Activated naive CD4-positive, alpha-beta T cell treated with anti-CD3 and anti-CD28 coated beads for 36 hours (primary cell): ENCODE data around the gene SLCO1A2. TPM values are rescaled to one million over a fixed set of nuclear protein-coding genes. Genes with fewer than 3 reads are reported as not detected.

Experiments
- CTCF ChIA-PET: fragments of 350-600 bp; sonication (Branson Sonifier 250); formaldehyde crosslinking; loops from one replicate; lab custom pipeline; 2021; ENCODE audit warnings: antibody characterized with exemption; lab: Charles Lee
- DNase-seq: peaks from one replicate; pipeline ENCODE4 v3.0.0-alpha.2; 2020
- H3K27ac Mint-ChIP-seq: one replicate; pipeline ENCODE4 v1.8.0; 2021; ENCODE audit warnings: mild to moderate bottlenecking, mixed read lengths
- H3K27me3 Mint-ChIP-seq: one replicate; pipeline ENCODE4 v1.8.0; 2021; ENCODE audit warnings: low read depth, mixed read lengths
- H3K36me3 Mint-ChIP-seq: one replicate; pipeline ENCODE4 v1.8.0; 2021; ENCODE audit warnings: low read depth, mixed read lengths
- H3K4me1 Mint-ChIP-seq: one replicate; pipeline ENCODE4 v1.8.0; 2021; ENCODE audit warnings: low read depth, mixed read lengths
- H3K4me3 Mint-ChIP-seq: one replicate; pipeline ENCODE4 v1.8.0; 2021; ENCODE audit warnings: mild to moderate bottlenecking, moderate library complexity, mixed read lengths
- H3K9me3 Mint-ChIP-seq: one replicate; pipeline ENCODE4 v1.8.0; 2021; ENCODE audit warnings: mixed read lengths
- intact Hi-C: fragments of 100-400 bp; cut with micrococcal nuclease; formaldehyde crosslinking; loops from one replicate; pipeline ENCODE4 v1.15.1; 2023
- total RNA-seq, 2 experiments: library from RNA; stranded (reverse); gene quantifications; one replicate each; pipeline ENCODE4 v1.2.3, GENCODE V29; 2021

SLCO1A2 gene
- total RNA-seq, 2 experiments from 2014 or later: not detected

DNA sequence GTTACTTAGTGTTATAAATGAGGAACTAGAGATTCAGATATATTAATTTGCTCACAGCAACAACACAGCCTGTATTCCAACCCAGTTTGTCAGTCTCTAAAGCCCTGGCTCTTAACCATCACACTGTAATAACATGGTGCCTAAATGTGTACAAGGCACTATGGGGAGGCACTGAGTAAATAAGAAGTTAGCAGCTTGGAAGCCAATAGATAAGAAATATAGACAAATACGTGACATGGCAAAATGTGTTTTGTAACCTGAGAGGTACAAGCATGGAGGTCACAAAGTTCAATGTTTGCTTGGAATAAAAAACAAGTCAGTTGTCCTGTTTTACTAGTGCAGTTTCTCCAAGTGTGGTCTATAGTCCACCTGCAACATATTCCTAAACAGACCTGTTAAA lies 16.3 kb upstream of the SLCO1A2 start:
- CTCF ChIA-PET: no interaction called here
- H3K9me3 Mint-ChIP-seq: no peaks in the 10 kb centered on the region
- no peak overlapping the region for H3K4me3 Mint-ChIP-seq
- intact Hi-C loops: no loop called here
- H3K27ac Mint-ChIP-seq: no peak overlapping the region
- DNase-seq: no peak
- no peaks in the 10 kb centered on the region for H3K36me3 Mint-ChIP-seq
- H3K4me1 Mint-ChIP-seq: no peaks in the 10 kb centered on the region
- peaks cover 7% of the 10 kb centered on the region for H3K27me3 Mint-ChIP-seq

DNA sequence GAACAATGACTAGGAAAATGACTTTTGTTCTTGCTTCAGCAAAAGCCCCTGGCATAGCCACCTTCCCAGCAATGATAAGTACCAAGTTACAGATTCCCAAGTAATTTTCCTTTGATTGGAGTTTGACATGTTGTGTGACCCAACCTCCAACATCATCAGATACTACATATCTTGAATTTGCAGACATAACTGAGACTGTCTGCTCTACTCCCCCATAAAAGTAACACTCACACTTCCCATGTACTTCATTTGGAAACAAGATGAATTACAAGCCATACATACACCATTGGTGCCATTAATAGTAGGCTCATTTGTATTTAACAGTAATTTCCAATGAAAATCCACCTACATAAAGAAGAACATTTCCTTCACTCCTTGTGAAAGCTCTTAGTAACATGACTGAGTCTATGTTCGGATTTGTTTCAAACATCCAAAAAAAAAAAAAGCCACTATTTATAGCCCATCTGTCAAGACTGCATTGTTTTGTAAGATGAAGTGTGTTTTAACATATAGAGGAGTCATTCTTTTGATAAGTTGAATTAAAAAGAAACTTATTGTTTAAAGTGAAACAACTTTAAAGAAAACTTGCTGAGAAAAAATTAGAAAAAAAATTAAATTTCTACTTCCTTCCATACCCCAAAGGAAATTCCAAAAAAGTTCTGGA lies 12.0 kb upstream of the SLCO1A2 start:
- intact Hi-C loops: no loop called here
- Mint-ChIP-seq H3K4me1 (no peaks in the 10 kb centered on the region), H3K27ac (no peak overlapping the region)

DNA sequence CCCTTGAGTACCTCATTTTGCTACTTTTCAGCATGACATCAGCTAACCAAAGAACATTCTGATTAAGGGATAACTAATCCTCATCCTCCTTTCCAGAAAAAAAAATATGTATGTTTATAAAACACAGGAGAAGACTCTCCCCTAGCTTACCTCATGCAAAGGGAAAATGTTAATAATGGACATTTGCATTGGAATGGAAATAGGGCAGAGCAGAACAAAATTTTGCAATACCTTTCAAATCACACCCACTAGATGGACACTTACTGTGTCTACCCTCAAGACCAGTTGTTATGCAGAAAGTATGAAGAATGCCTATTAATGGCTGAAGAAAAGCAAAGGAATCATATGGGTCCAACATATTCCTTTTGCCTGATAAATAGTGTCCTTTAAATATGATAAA lies 8.9 kb upstream of the SLCO1A2 start:
- Mint-ChIP-seq H3K4me3 (no peak overlapping the region), H3K9me3 (no peaks in the 10 kb centered on the region), H3K36me3 (no peaks in the 10 kb centered on the region), H3K27me3 (peaks cover 3% of the 10 kb centered on the region), H3K27ac (no peak overlapping the region), H3K4me1 (no peaks in the 10 kb centered on the region)
- intact Hi-C loops: no loop called here
- no peak for DNase-seq
- CTCF ChIA-PET: no interaction called here

More for the DNA sequence above, 12.0 kb upstream of the SLCO1A2 start:
- no peak for DNase-seq
- no peak overlapping the region for H3K4me3 Mint-ChIP-seq
- H3K27me3 Mint-ChIP-seq: no peaks in the 10 kb centered on the region
- no peaks in the 10 kb centered on the region for H3K9me3 Mint-ChIP-seq
- CTCF ChIA-PET: interaction anchor here (0.7 kb wide), 1 partner anchor 26 kb away, joined by 3 read pairs; no protein-coding TSS in a partner anchor
- H3K36me3 Mint-ChIP-seq: no peaks in the 10 kb centered on the region

DNA sequence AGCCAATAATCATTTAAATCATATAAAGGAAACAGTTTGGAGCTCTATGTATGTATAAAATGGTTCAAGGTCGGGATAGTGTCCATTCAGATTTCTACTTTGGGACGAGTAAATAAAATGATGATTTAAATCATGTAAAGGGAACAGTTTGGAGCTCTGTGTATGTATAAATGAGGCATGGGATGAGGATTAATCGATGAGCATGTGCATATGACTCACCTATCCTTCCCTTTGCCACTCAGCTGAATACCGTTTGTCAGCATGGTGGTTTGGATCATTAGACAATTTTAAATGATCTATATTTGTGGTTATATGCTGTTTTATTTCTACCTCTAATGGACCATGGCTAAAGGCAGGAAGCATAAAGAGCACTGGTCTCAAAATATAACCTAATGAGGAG lies 7.1 kb upstream of the SLCO1A2 start:
- Mint-ChIP-seq H3K27me3 (peaks cover 3% of the 10 kb centered on the region), H3K4me3 (no peak overlapping the region), H3K4me1 (no peaks in the 10 kb centered on the region), H3K27ac (no peak overlapping the region), H3K9me3 (no peaks in the 10 kb centered on the region), H3K36me3 (no peaks in the 10 kb centered on the region)
- intact Hi-C loops: no loop called here
- DNase-seq: no peak
- CTCF ChIA-PET: interaction anchor here (0.8 kb wide), 1 partner anchor 93 kb away, joined by 3 read pairs; no protein-coding TSS in a partner anchor

DNA sequence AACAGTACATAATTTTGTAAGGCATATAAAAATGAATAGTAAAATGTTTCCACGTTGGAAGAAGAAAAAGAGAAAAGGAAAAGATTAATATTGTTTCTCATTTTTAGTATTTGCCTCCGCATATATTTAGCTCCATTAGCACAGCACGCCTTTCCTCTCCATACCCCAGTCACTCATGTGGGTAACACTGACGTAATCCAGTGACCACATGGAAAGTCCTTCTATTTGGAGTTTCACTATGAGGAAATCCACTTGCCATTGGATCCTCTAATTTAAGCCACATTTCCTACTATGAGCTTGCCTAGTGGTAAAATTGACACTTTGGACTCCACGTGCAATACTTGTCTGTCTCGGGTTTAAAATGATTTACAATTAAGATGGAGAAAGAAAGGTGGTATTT lies 5.7 kb upstream of the SLCO1A2 start:
- H3K27me3 Mint-ChIP-seq: peaks cover 3% of the 10 kb centered on the region
- H3K4me3 Mint-ChIP-seq: no peak overlapping the region
- no peaks in the 10 kb centered on the region for H3K4me1 Mint-ChIP-seq
- DNase-seq: no peak
- no peak overlapping the region for H3K27ac Mint-ChIP-seq
- CTCF ChIA-PET: no interaction called here
- H3K9me3 Mint-ChIP-seq: no peaks in the 10 kb centered on the region
- no peaks in the 10 kb centered on the region for H3K36me3 Mint-ChIP-seq
- intact Hi-C loops: no loop called here

DNA sequence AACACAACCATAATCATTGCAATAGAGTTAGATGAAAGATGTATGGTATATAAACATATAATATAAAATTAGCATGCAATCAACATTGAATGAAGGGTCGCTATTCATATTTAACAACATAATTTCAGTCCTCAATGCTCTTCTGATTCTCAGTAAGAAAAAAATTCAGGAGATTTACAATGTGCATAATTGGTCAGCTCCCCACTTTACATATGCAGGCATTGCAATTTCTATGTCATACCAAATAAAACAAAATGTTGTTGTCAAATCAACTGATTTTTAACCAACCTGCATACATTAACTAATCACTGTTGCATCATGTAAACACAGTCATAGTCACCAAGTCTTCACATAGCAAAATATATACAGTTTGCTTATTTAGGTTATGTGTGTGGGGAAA lies 5.2 kb upstream of the SLCO1A2 start:
- DNase-seq: no peak
- no peaks in the 10 kb centered on the region for H3K36me3 Mint-ChIP-seq
- H3K9me3 Mint-ChIP-seq: no peaks in the 10 kb centered on the region
- H3K4me3 Mint-ChIP-seq: no peak overlapping the region
- H3K4me1 Mint-ChIP-seq: no peaks in the 10 kb centered on the region
- CTCF ChIA-PET: no interaction called here
- H3K27me3 Mint-ChIP-seq: peaks cover 3% of the 10 kb centered on the region
- no peak overlapping the region for H3K27ac Mint-ChIP-seq
- intact Hi-C loops: no loop called here

DNA sequence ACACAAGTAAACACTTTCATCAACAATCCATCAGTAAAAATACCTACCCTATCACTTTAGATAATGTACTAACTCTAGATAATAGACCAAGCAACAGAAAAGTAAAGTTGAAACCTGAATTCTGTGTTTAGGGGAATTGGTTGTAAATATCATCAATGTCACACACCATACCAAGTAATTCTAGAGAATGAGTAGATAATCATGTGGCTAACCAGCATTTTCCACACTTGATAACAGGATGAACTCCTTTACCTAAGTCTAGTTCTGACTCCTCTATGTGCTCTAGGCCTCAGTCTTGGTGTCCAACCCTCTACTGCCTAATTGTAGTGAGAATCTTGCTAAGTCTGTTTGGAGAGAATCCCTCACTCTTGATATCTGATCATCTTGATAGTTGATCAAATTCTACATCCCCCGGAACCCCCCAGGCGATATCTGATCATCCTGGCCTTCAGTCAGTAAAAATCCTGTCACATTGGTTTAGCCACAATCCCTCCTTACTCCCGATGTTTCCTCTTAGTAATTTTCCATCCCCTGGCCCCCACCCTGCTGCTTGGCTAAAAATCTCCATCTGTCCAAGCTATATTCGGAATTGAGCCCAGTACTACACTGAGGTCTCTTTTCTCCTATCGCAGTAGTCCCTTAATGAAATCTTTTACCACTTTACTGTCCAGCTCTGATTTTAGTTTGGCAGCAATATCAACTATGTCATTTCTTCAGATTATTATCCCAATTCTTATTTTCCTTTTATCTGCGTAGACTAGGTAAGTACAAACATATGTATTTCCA lies 3.4 kb upstream of the SLCO1A2 start:
- CTCF ChIA-PET: no interaction called here
- no peak for DNase-seq
- Mint-ChIP-seq H3K27me3 (peaks cover 6% of the 10 kb centered on the region), H3K36me3 (no peaks in the 10 kb centered on the region), H3K4me1 (no peaks in the 10 kb centered on the region), H3K9me3 (no peaks in the 10 kb centered on the region), H3K4me3 (no peak overlapping the region), H3K27ac (no peak overlapping the region)
- intact Hi-C loops: no loop called here

DNA sequence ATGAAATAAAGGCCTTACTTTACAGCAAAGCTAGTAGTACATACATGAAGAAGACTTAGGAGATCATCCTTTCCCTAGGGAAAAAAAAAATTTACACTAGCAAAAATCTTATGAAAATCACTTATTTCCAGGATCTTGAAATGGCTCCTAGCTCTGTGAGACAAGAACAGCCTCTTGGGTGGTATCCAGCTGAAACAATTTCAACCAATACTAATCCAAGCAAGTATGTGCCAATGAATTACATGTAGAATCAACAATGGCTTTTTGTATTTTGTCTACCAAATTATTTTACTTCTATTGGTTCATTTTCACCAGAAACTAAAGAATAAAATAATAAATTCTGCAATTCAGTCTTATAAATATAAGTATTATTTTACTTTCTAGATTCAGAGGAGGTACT lies 2.7 kb upstream of the SLCO1A2 start:
- Mint-ChIP-seq H3K27ac (no peak overlapping the region), H3K4me1 (no peaks in the 10 kb centered on the region), H3K27me3 (peaks cover 6% of the 10 kb centered on the region), H3K4me3 (no peak overlapping the region), H3K36me3 (no peaks in the 10 kb centered on the region), H3K9me3 (no peaks in the 10 kb centered on the region)
- CTCF ChIA-PET: no interaction called here
- no peak for DNase-seq
- intact Hi-C loops: no loop called here

DNA sequence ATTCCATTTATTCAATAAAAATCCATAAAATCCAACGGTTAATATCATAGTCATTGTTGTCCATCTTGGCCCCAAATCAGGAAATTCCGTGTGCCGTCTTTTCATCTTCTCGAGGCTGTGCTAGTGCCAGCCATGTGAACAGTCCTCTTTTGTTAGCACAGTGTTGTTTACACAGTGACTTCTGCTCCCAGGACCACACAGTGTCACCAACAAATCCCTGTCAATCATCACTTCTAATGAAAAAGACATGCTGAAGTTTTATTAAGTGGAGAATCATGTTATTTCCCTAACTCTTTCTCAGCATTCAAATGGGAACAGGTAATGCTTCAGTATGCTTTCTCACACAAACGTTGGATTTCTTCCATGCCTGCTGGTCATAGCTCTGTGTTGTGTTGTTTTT lies 1.9 kb upstream of the SLCO1A2 start:
- Mint-ChIP-seq H3K4me1 (no peaks in the 10 kb centered on the region), H3K4me3 (no peak overlapping the region), H3K36me3 (no peaks in the 10 kb centered on the region), H3K9me3 (no peaks in the 10 kb centered on the region), H3K27me3 (peaks cover 6% of the 10 kb centered on the region), H3K27ac (no peak overlapping the region)
- DNase-seq: no peak
- intact Hi-C loops: no loop called here
- CTCF ChIA-PET: no interaction called here

DNA sequence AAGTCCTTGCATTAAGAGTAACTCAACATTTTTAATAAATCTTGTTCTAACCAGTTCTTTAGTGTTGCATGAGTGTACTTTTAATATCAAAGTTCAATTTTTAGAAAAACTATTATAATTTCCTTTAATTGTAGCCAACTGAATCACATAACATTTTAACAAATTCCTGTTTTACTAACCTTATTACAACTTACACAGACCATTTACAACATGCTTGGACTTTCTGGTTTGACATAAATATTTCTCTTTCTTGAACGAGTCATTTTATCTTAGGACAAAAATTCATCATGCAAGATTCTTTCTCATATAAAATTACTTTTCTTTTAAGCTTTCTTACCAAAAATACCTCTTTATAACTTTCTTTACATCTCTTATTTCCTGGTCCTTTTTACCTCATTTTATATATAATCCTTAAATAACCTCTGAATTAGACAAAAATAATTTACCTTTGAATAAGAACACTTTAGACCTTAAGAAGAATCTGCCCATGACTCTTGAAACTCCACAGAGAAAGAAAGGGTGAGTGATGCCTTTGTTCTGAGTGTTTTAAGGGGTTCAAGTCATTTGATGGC lies 3.9 kb downstream of the SLCO1A2 start:
- DNase-seq: no peak

DNA sequence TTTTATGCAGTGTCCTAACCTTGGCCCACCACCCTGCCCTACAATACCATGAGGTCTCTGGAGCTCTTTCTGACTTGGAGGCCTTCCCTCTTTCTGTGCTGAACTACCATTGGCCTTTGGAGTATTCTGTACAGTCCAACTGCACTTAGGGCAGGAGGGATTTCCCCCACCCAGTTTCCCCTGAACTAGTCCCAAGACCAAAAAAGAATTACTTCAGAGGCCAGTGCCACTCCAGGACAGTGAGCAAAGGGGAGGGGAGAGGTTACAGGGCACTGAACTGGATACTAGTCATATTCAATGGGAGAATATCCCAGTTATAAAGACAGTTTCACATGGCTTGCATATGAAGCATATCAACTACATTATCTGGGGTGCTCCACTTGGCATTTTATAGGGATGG lies 6.1 kb downstream of the SLCO1A2 start:
- H3K4me1 Mint-ChIP-seq: no peaks in the 10 kb centered on the region
- no peak for DNase-seq
- intact Hi-C loops: no loop called here
- no peak overlapping the region for H3K27ac Mint-ChIP-seq
- no peak overlapping the region for H3K4me3 Mint-ChIP-seq
- CTCF ChIA-PET: no interaction called here
- H3K36me3 Mint-ChIP-seq: no peaks in the 10 kb centered on the region
- no peaks in the 10 kb centered on the region for H3K27me3 Mint-ChIP-seq
- H3K9me3 Mint-ChIP-seq: peaks cover 17% of the 10 kb centered on the region

More for the DNA sequence above, 3.9 kb downstream of the SLCO1A2 start:
- no peaks in the 10 kb centered on the region for H3K36me3 Mint-ChIP-seq
- intact Hi-C loops: no loop called here
- no peak overlapping the region for H3K27ac Mint-ChIP-seq
- peaks cover 3% of the 10 kb centered on the region for H3K27me3 Mint-ChIP-seq
- CTCF ChIA-PET: no interaction called here
- no peak overlapping the region for H3K4me3 Mint-ChIP-seq
- peaks cover 17% of the 10 kb centered on the region for H3K9me3 Mint-ChIP-seq
- no peaks in the 10 kb centered on the region for H3K4me1 Mint-ChIP-seq

DNA sequence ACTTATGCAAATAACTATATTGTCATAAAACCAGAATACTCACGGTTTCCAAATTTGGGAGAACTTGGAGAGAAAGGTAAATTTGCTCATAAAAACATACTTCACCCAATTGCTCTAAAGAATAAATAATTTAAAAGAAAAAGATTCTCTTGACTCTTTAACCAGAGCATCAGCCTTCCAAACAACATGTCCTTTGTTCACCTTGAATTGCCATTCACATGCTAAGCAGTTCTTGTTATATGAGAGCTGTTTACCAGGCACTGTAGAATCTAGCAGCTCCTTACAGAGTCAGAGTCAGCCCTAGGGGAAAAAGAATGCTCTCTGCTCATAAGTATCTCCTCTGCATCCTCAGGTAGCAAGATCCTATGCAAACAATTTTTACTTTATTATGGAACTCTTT lies 10.2 kb downstream of the SLCO1A2 start:
- no peaks in the 10 kb centered on the region for H3K27me3 Mint-ChIP-seq
- CTCF ChIA-PET: interaction anchor here (0.6 to 1.2 kb wide), 2 partner anchors 28 to 758 kb away, joined by 3 to 4 read pairs; no protein-coding TSS in a partner anchor
- peaks cover 14% of the 10 kb centered on the region for H3K9me3 Mint-ChIP-seq
- intact Hi-C loops: no loop called here
- H3K4me1 Mint-ChIP-seq: no peaks in the 10 kb centered on the region
- no peaks in the 10 kb centered on the region for H3K36me3 Mint-ChIP-seq
- DNase-seq: no peak
- no peak overlapping the region for H3K4me3 Mint-ChIP-seq
- no peak overlapping the region for H3K27ac Mint-ChIP-seq
